Loucy (cell line): ENCODE data around the gene CTNNA2.

ENCODE experiments used
- EZH2phosphoT487 ChIP-seq: fragments of 200-600 bp; IDR thresholded peaks from 2 replicates; pipeline ENCODE4 v1.6.1; 2018; ENCODE audit warnings: antibody characterized with exemption, mild to moderate bottlenecking, moderate library complexity, borderline replicate concordance
- TF ChIP-seq, protein P1 (sequence below): fragments of 200-600 bp; sonication (generic); conservative IDR thresholded peaks from 2 replicates; pipeline ENCODE4 v1.5.1; 2014; ENCODE audit warnings: mild to moderate bottlenecking, antibody characterized with exemption, low read length

DNA sequence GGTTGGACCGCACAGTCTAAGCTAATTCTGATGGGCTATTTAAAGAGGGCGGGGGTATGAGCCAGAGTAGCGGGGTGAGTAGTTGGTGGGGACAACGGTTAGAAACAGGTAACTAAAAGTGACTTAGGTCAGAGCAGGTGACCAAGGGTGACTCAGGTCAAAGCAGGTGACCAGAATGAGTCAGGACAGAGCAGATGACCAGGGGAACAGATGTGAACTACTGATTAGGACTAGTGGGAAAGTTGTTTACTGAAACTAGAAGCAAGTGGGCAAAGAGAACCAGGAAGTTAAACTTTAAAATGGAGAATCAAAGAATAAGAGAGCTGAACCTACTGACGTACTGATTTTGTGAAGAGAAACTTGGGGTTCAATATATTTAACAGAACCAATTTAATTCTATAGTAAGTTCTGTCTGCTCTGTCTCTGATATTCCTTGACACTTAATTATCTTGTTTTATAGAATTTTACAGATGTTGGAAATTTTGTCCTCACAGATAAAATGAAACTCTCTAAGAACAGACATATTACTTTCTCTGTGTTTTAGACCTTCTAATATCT is 799.5 kb downstream of the CTNNA2 start:
- TF ChIP-seq, protein P1, sequence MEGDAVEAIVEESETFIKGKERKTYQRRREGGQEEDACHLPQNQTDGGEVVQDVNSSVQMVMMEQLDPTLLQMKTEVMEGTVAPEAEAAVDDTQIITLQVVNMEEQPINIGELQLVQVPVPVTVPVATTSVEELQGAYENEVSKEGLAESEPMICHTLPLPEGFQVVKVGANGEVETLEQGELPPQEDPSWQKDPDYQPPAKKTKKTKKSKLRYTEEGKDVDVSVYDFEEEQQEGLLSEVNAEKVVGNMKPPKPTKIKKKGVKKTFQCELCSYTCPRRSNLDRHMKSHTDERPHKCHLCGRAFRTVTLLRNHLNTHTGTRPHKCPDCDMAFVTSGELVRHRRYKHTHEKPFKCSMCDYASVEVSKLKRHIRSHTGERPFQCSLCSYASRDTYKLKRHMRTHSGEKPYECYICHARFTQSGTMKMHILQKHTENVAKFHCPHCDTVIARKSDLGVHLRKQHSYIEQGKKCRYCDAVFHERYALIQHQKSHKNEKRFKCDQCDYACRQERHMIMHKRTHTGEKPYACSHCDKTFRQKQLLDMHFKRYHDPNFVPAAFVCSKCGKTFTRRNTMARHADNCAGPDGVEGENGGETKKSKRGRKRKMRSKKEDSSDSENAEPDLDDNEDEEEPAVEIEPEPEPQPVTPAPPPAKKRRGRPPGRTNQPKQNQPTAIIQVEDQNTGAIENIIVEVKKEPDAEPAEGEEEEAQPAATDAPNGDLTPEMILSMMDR, result no peak
- no peak for TF ChIP-seq EZH2phosphoT487
